WTC11 (cell line): ENCODE measurements around the gene CCNQ. TPM values are rescaled to one million over a fixed set of nuclear protein-coding genes. Genes with fewer than 3 reads are reported as not detected.

ENCODE experiments used
- ATAC-seq: fragments of 200-7000 bp; cut with Tn5 transposase; 2 replicates; pipeline ENCODE4 v1.10.0; 2021; ENCODE audit warnings: mild to moderate bottlenecking, moderate library complexity
- CTCF ChIA-PET: fragments of 300-600 bp; sonication (Branson Sonifier 250); formaldehyde crosslinking; loops from one replicate; lab custom pipeline; 2021; ENCODE audit warnings: antibody characterized with exemption; lab: Charles Lee
- POLR2A ChIA-PET: fragments of 350-600 bp; sonication (Branson Sonifier 250); formaldehyde crosslinking; loops from one replicate; lab custom pipeline; 2021; ENCODE audit warnings: antibody characterized with exemption; lab: Charles Lee
- DNase-seq: peaks from one replicate; pipeline ENCODE4 v3.0.0; 2021; ENCODE audit warnings: low spot score
- H3K27ac Mint-ChIP-seq: 2 replicates; pipeline ENCODE4 v1.8.0; 2021; ENCODE audit warnings: mixed read lengths
- H3K27me3 Mint-ChIP-seq: 2 replicates; pipeline ENCODE4 v1.8.0; 2021; ENCODE audit warnings: low read depth, mild to moderate bottlenecking, moderate library complexity, mixed read lengths
- H3K36me3 Mint-ChIP-seq: 2 replicates; pipeline ENCODE4 v1.8.0; 2021; ENCODE audit warnings: mixed read lengths
- H3K4me1 Mint-ChIP-seq: 2 replicates; pipeline ENCODE4 v1.8.0; 2022; ENCODE audit warnings: mixed read lengths
- H3K4me3 Mint-ChIP-seq: 2 replicates; pipeline ENCODE4 v1.8.0; 2021; ENCODE audit warnings: mild to moderate bottlenecking, moderate library complexity, mixed read lengths
- H3K9me3 Mint-ChIP-seq: 2 replicates; pipeline ENCODE4 v1.8.0; 2021; ENCODE audit warnings: mixed read lengths
- ATF1 ChIP-seq: sonication (generic); formaldehyde crosslinking; IDR thresholded peaks from 2 replicates; pipeline ENCODE4 v1.8.1; 2023; ENCODE audit warnings: mild to moderate bottlenecking, moderate library complexity, missing genetic modification reagents
- ATF2 ChIP-seq: sonication (generic); formaldehyde crosslinking; IDR thresholded peaks from 2 replicates; pipeline ENCODE4 v1.8.1; 2022; ENCODE audit warnings: low read depth, missing genetic modification reagents, borderline replicate concordance
- ATF3 ChIP-seq: sonication (generic); formaldehyde crosslinking; conservative IDR thresholded peaks from 2 replicates; pipeline ENCODE4 v1.8.1; 2022; ENCODE audit warnings: mild to moderate bottlenecking, missing genetic modification reagents
- CREB1 ChIP-seq: sonication (generic); formaldehyde crosslinking; IDR thresholded peaks from 2 replicates; pipeline ENCODE4 v1.8.0; 2023; ENCODE audit warnings: mild to moderate bottlenecking, missing genetic modification reagents
- E2F5 ChIP-seq: sonication (generic); formaldehyde crosslinking; IDR thresholded peaks from 2 replicates; pipeline ENCODE4 v1.8.1; 2022; ENCODE audit warnings: mild to moderate bottlenecking, moderate library complexity, missing genetic modification reagents
- ERG ChIP-seq: fragments of 250-450 bp; sonication (Bioruptor Pico); IDR thresholded peaks from 2 replicates; pipeline ENCODE4 v1.8.0; 2021; ENCODE audit warnings: mild to moderate bottlenecking
- GRHL2 ChIP-seq: fragments of 250-450 bp; sonication (Bioruptor Pico); IDR thresholded peaks from 2 replicates; pipeline ENCODE4 v1.8.0; 2022; ENCODE audit warnings: mild to moderate bottlenecking, moderate library complexity; ENCODE audit not compliant: insufficient replicate concordance, severe bottlenecking
- HMGA2 ChIP-seq: fragments of 250-450 bp; sonication (Bioruptor Pico); IDR thresholded peaks from 2 replicates; pipeline ENCODE4 v1.4.0; 2021; ENCODE audit warnings: mild to moderate bottlenecking, moderate library complexity
- NFYB ChIP-seq: sonication (generic); formaldehyde crosslinking; conservative IDR thresholded peaks from 2 replicates; pipeline ENCODE4 v1.8.0; 2022; ENCODE audit warnings: low read depth, missing genetic modification reagents
- OVOL2 ChIP-seq: fragments of 250-450 bp; sonication (Bioruptor Pico); IDR thresholded peaks from 2 replicates; pipeline ENCODE4 v1.9.0; 2021; ENCODE audit warnings: mild to moderate bottlenecking, borderline replicate concordance
- PRRX2 ChIP-seq: fragments of 250-450 bp; sonication (Bioruptor Pico); IDR thresholded peaks from 2 replicates; pipeline ENCODE4 v1.8.0; 2021; ENCODE audit warnings: mild to moderate bottlenecking
- RELA ChIP-seq: sonication (generic); formaldehyde crosslinking; IDR thresholded peaks from 2 replicates; pipeline ENCODE4 v1.8.1; 2022; ENCODE audit warnings: missing genetic modification reagents, mild to moderate bottlenecking, borderline replicate concordance
- RORB ChIP-seq: fragments of 250-450 bp; sonication (Bioruptor Pico); IDR thresholded peaks from 2 replicates; pipeline ENCODE4 v1.9.0; 2021; ENCODE audit warnings: mild to moderate bottlenecking
- SP1 ChIP-seq: sonication (generic); formaldehyde crosslinking; conservative IDR thresholded peaks from 2 replicates; pipeline ENCODE4 v1.8.1; 2022; ENCODE audit warnings: missing genetic modification reagents
- TP53 ChIP-seq: sonication (generic); formaldehyde crosslinking; IDR thresholded peaks from 2 replicates; pipeline ENCODE4 v1.8.1; 2023; ENCODE audit warnings: mild to moderate bottlenecking, missing genetic modification reagents
- ZBTB43 ChIP-seq: sonication (generic); formaldehyde crosslinking; IDR thresholded peaks from 2 replicates; pipeline ENCODE4 v1.8.1; 2023; ENCODE audit warnings: mild to moderate bottlenecking, missing genetic modification reagents
- ZNF263 ChIP-seq: sonication (generic); formaldehyde crosslinking; IDR thresholded peaks from 2 replicates; pipeline ENCODE4 v1.8.1; 2022; ENCODE audit warnings: low read depth, mild to moderate bottlenecking, moderate library complexity, missing genetic modification reagents
- total RNA-seq: library from RNA; stranded (reverse); gene quantifications from 3 replicates; pipeline ENCODE4 v1.2.3, GENCODE V29; 2021
- TF ChIP-seq, protein P1 (sequence below): fragments of 250-450 bp; sonication (Bioruptor Pico); IDR thresholded peaks from 2 replicates; pipeline ENCODE4 v1.9.0; 2021; ENCODE audit warnings: mild to moderate bottlenecking
- TF ChIP-seq, protein P2 (sequence below): sonication (generic); formaldehyde crosslinking; IDR thresholded peaks from 2 replicates; pipeline ENCODE4 v1.8.1; 2022; ENCODE audit warnings: low read depth, mild to moderate bottlenecking, moderate library complexity, missing genetic modification reagents, borderline replicate concordance

The CCNQ gene
- total RNA-seq, 1 experiment from 2014 or later: 17.4 TPM

DNA sequence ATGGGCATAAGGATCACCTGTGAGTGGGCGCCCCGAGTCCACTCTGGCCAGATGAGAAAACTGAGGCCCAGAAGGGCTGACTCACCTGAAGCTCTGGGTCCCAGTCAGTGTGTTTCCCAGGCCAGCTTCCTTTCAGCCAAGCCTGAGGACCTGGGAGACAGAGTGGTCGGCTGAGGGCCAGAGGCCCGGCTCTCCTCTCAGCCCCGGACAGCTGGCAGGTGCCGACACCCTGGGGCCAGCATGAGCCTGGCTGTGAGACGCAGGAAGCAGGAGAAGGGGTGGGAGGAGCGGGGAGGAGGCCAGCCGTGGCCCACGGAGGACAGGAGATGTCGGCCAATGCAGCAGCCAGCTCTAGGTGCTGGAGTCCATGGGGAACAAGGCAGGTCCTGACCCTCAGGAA lies 52.6 kb downstream of the CCNQ start:
- TF ChIP-seq ATF2 (CRISPR knock-in tag) (no peak), HMGA2 (CRISPR knock-in tag) (no peak), OVOL2 (CRISPR knock-in tag) (no peak), ZNF263 (CRISPR knock-in tag) (no peak), ZBTB43 (no peak), ATF3 (CRISPR knock-in tag) (no peak), PRRX2 (CRISPR knock-in tag) (no peak), NFYB (CRISPR knock-in tag) (no peak), TP53 (no peak), ATF1 (CRISPR knock-in tag) (no peak), RORB (no peak)
- TF ChIP-seq, protein P1, sequence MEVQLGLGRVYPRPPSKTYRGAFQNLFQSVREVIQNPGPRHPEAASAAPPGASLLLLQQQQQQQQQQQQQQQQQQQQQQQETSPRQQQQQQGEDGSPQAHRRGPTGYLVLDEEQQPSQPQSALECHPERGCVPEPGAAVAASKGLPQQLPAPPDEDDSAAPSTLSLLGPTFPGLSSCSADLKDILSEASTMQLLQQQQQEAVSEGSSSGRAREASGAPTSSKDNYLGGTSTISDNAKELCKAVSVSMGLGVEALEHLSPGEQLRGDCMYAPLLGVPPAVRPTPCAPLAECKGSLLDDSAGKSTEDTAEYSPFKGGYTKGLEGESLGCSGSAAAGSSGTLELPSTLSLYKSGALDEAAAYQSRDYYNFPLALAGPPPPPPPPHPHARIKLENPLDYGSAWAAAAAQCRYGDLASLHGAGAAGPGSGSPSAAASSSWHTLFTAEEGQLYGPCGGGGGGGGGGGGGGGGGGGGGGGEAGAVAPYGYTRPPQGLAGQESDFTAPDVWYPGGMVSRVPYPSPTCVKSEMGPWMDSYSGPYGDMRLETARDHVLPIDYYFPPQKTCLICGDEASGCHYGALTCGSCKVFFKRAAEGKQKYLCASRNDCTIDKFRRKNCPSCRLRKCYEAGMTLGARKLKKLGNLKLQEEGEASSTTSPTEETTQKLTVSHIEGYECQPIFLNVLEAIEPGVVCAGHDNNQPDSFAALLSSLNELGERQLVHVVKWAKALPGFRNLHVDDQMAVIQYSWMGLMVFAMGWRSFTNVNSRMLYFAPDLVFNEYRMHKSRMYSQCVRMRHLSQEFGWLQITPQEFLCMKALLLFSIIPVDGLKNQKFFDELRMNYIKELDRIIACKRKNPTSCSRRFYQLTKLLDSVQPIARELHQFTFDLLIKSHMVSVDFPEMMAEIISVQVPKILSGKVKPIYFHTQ (CRISPR knock-in tag): no peak
- ChIA-PET POLR2A (no interaction called here), CTCF (interaction anchor here (0.7 to 4.2 kb wide), 4 partner anchors 8 to 122 kb away, joined by 4 to 35 read pairs (median 5); no protein-coding TSS in a partner anchor)
- no peak overlapping the region for H3K27ac Mint-ChIP-seq
- no peak overlapping the region for H3K4me3 Mint-ChIP-seq
- no peaks in the 10 kb centered on the region for H3K27me3 Mint-ChIP-seq
- ATAC-seq (no peak), DNase-seq (no peak)
- H3K9me3 Mint-ChIP-seq: no peaks in the 10 kb centered on the region
- no peaks in the 10 kb centered on the region for H3K4me1 Mint-ChIP-seq
- no peaks in the 10 kb centered on the region for H3K36me3 Mint-ChIP-seq

DNA sequence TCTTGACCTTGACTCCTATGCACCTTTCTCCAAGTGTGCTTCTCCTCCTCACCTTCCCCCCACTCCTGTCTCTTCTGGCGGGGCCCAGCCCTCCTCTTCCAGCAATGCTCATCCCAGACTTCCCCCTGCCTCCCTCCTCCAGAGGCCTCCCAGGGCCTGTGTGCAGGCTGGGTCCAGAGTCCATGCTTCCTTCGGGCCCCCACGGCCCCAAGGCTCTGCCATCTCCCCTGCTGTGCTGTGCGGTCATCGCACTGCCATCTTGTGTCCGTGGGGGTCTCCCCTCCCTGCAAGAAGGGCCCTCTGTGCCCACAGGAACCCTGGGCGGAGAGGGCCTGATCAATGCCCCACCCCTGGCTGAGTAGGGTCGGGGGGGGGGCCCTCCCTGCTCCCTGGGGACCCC lies 54.2 kb downstream of the CCNQ start:
- POLR2A ChIA-PET: interaction anchor here (0.6 kb wide), 1 partner anchor 113 kb away, joined by 5 read pairs; no protein-coding TSS in a partner anchor
- Mint-ChIP-seq H3K27ac (no peak overlapping the region), H3K4me3 (no peak overlapping the region), H3K9me3 (no peaks in the 10 kb centered on the region), H3K36me3 (no peaks in the 10 kb centered on the region), H3K27me3 (no peaks in the 10 kb centered on the region), H3K4me1 (no peaks in the 10 kb centered on the region)
- no peak for ATAC-seq
- DNase-seq: no peak
- TF ChIP-seq, protein P2, sequence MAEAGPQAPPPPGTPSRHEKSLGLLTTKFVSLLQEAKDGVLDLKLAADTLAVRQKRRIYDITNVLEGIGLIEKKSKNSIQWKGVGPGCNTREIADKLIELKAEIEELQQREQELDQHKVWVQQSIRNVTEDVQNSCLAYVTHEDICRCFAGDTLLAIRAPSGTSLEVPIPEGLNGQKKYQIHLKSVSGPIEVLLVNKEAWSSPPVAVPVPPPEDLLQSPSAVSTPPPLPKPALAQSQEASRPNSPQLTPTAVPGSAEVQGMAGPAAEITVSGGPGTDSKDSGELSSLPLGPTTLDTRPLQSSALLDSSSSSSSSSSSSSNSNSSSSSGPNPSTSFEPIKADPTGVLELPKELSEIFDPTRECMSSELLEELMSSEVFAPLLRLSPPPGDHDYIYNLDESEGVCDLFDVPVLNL (CRISPR knock-in tag): no peak
- no peak for TF ChIP-seq E2F5 (CRISPR knock-in tag)
- CTCF ChIA-PET: interaction anchor here (1.6 kb wide), 1 partner anchor 84 kb away, joined by 5 read pairs; no protein-coding TSS in a partner anchor

DNA sequence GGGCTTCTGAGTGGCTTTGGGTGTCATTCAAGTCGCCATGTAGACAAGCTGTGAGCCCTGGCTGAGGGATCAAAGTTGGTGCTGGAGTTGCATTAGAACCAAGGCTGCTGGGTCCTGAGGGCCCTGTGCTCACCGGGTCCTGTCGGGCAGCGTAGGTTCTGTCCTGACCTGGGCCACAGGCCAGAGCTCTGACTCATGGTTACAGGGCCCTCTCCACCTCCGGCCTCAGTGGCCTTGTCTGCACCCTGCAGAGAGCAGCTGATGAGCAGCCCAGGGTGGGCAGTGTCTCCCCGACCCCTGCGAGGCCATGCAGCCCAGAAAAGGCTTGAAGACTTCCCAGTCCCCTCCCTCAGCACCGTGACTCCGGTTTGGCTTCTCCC lies 59.0 kb downstream of the CCNQ start:
- ChIA-PET CTCF (interaction anchor here (1.0 to 3.8 kb wide), 35 partner anchors 10 to 507 kb away, joined by 3 to 48 read pairs (median 7); partner anchors contain the start of genes ATP2B3, CCNQ and HAUS7), POLR2A (no interaction called here)
- no peak overlapping the region for H3K27ac Mint-ChIP-seq
- no peaks in the 10 kb centered on the region for H3K27me3 Mint-ChIP-seq
- ATAC-seq: no peak
- H3K36me3 Mint-ChIP-seq: no peaks in the 10 kb centered on the region
- H3K4me1 Mint-ChIP-seq: no peaks in the 10 kb centered on the region
- H3K9me3 Mint-ChIP-seq: no peaks in the 10 kb centered on the region
- no peak for DNase-seq
- H3K4me3 Mint-ChIP-seq: no peak overlapping the region
- TF ChIP-seq ATF3 (CRISPR knock-in tag) (no peak), SP1 (CRISPR knock-in tag) (no peak), ERG (CRISPR knock-in tag) (no peak), TP53 (no peak), GRHL2 (no peak), RELA (CRISPR knock-in tag) (no peak), CREB1 (CRISPR knock-in tag) (no peak)
- TF ChIP-seq, protein P1 (CRISPR knock-in tag): no peak
